Activated T-helper 17 cell treated with anti-CD3 and anti-CD28 coated beads, Interleukin-2, amount 50 U/mL, for 72 hours (primary cell): ENCODE data around the gene CD226. TPM values are rescaled to one million over a fixed set of nuclear protein-coding genes. Genes with fewer than 3 reads are reported as not detected.
"Not testable (repeated sequence)": the region's sequence is repeated elsewhere in the genome, so short reads cannot be mapped to it uniquely, and the experiment has no call there.

Experiments used
- ATAC-seq: fragments of 150-1000 bp; cut with Tn5 transposase; replicated peaks from 2 replicates; pipeline ENCODE4 v1.10.0; 2021; ENCODE audit warnings: mild to moderate bottlenecking, moderate library complexity
- H3K27ac Mint-ChIP-seq: one replicate; pipeline ENCODE4 v1.8.0; 2022; ENCODE audit warnings: mixed read lengths
- H3K27me3 Mint-ChIP-seq: one replicate; pipeline ENCODE4 v1.8.0; 2022; ENCODE audit warnings: mixed read lengths
- H3K36me3 Mint-ChIP-seq: one replicate; pipeline ENCODE4 v1.8.0; 2022; ENCODE audit warnings: low read depth, mild to moderate bottlenecking, mixed read lengths
- H3K4me1 Mint-ChIP-seq: one replicate; pipeline ENCODE4 v1.8.0; 2022; ENCODE audit warnings: mixed read lengths
- H3K4me3 Mint-ChIP-seq: one replicate; pipeline ENCODE4 v1.8.0; 2022; ENCODE audit warnings: mild to moderate bottlenecking, mixed read lengths
- H3K9me3 Mint-ChIP-seq: one replicate; pipeline ENCODE4 v1.8.0; 2022; ENCODE audit warnings: mixed read lengths
- total RNA-seq, 2 donors: library from RNA; stranded (reverse); gene quantifications; one replicate each; pipeline ENCODE4 v1.2.3, GENCODE V29; 2022

CD226 gene
- 100 to 1,000 TPM; 136 to 146 TPM for total RNA-seq

DNA sequence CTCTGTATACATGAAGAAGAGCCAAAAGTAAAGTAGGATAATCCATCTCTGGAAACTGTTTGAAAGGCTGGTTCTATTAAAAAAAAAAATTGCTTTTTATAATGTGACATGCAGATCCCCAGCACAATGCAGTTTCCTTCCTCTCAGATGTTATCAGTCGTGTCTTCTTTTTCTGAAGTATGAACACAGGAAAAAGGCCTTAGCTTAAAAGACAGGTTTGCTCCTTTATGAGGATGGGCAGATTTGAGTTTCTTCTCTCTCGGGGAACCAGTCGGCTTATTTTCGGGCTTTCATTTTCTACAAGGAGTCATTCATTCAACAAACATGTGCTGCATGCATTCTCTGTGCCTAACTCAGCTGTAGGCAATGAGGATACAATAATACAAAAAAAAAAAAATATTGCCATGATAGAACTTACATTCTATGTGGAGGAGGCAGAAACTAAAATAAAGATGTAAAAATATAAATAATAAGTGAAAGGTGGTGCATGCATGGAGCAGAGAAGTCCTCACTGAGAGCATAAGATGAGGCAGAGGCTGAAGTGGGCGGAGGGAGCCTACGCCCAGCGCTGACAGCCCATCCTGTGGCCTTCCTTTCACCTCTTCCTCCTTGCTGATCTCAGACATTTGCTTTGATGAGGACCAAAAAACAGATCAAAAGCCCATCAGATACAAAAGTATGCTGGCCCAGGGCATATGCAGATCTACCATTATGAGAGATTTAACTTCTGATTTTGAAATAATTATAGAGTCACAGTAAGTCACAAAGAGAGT, at the start of gene CD226:
Gene CD226, minus strand, starts transcription at position 513 of the 773 bp plus-strand sequence. Its CDS starts 467 bp downstream, at position 46.
- H3K9me3 Mint-ChIP-seq, result peaks cover 5% of the 10 kb centered on the region
- H3K27me3 Mint-ChIP-seq, result no peaks in the 10 kb centered on the region
- ATAC-seq, result peak; percentile 45
- no peak within 1 kb of the TSS for H3K27ac Mint-ChIP-seq
- peaks cover 42% of the 10 kb centered on the region for H3K4me1 Mint-ChIP-seq
- peaks cover 12% of the 10 kb centered on the region for H3K36me3 Mint-ChIP-seq
- H3K4me3 Mint-ChIP-seq, result no peak within 1 kb of the TSS

DNA sequence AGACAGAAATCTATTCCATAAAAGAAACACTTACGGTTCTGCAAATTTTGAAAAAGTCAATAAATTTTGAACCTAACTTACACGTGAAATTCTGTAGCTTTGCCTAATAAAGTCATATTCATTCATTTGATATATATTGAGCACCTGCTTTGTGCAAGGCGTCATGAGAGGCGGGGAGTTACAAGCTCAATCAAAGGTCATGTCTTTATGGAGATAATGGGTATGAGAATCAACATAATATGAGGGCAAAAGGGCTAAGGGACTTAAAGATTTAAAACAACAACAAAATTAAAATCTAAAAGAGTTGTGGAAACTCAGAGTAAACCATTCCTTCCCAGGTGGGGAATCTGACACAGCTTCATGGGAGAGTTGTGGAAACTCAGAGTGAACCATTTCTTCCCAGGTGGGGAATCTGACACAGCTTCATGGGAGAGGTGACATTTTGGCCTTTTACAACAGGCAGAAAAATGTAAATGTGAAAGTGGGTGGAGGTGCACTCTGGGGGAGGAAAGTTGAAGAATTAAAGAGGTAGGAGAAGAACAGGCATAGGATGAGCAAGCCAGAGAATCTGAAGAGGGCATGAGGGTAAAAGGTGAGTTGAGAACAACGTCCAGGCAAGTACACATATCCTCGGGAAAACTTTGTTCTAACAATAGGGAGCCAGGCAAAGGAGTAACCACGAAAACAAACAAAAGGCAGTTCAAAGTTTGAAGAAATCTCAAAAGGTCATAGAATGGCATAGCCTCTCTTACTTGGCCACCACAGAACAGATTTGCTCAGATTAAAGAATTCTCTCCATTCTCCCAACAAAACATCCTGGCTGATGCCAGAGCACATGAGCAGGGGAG, 49.5 kb upstream of the CD226 start:
- no peak overlapping the region for H3K4me3 Mint-ChIP-seq
- peaks cover 4% of the 10 kb centered on the region for H3K9me3 Mint-ChIP-seq
- peaks cover 6% of the 10 kb centered on the region for H3K36me3 Mint-ChIP-seq
- H3K4me1 Mint-ChIP-seq, result peaks cover 12% of the 10 kb centered on the region
- H3K27me3 Mint-ChIP-seq, result no peaks in the 10 kb centered on the region
- peak overlapping the region; percentile 18 for H3K27ac Mint-ChIP-seq
- no peak for ATAC-seq

DNA sequence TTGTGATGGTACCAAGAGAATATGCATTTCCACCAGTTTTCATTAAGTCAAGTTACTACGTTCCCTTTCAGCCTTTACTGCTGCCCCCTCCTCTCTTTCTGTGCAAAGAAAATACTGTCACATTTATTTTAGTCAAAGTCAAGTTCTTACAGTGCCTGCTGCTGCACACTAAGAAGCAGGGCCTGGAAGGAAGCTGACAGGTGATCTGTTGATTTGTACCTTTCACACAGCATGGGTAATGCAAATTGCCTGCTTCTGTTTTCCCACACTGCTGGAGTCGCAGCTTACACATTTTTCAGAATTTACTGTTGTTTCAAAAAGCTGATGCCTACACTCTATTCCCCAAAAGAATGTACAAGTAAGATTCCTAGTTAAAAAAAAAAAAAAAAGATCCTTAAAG, 48.7 kb upstream of the CD226 start:
- Mint-ChIP-seq H3K9me3 (peaks cover 4% of the 10 kb centered on the region), H3K4me3 (no peak overlapping the region), H3K27ac (no peak overlapping the region), H3K36me3 (no peaks in the 10 kb centered on the region), H3K27me3 (no peaks in the 10 kb centered on the region), H3K4me1 (peaks cover 12% of the 10 kb centered on the region)
- no peak for ATAC-seq

DNA sequence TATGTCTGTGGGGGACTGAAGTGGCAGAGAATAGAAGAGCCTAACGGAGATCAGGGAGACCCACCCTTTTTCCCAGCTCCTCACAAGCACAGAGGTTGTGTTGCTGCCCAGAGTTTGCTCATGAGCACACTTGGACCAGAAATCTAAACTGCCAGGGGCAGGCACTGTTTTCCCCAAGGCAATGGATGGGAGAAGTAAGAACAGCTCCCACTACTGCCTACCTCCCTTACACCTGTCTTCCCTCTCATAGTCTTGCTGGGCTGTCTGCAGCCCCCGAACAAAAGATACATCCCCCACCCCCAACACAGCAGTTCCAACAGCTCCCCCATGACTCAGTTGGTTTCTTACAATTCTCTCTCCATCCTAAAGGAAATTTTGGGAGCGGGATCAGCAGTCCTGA, 48.1 kb upstream of the CD226 start:
- ATAC-seq, result no peak
- Mint-ChIP-seq H3K36me3 (no peaks in the 10 kb centered on the region), H3K27me3 (no peaks in the 10 kb centered on the region), H3K9me3 (peaks cover 4% of the 10 kb centered on the region), H3K27ac (no peak overlapping the region), H3K4me3 (no peak overlapping the region), H3K4me1 (peaks cover 12% of the 10 kb centered on the region)

DNA sequence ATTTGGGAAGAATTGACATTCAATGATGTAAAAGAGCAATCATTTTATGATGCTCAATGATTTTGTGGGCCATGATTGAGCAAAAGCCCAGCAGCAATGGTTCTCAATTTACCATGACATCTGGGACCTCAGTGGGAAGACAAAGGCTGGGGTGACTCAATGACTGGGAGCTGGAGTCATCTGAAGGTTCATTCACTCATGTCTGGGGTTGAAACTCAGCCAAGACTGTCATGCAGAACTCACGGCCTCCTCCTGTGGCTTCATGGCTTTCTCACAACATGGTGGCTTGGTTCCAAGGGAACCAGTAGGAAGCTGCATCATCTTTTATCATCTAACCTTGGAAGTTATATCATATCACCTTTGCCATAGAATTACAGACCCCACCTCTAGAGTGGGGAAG, 45.1 kb upstream of the CD226 start:
- Mint-ChIP-seq H3K4me3 (no peak overlapping the region), H3K9me3 (peaks cover 17% of the 10 kb centered on the region), H3K27ac (no peak overlapping the region), H3K27me3 (no peaks in the 10 kb centered on the region), H3K4me1 (peaks cover 9% of the 10 kb centered on the region), H3K36me3 (peaks cover 18% of the 10 kb centered on the region)
- ATAC-seq, result peak; percentile 44

DNA sequence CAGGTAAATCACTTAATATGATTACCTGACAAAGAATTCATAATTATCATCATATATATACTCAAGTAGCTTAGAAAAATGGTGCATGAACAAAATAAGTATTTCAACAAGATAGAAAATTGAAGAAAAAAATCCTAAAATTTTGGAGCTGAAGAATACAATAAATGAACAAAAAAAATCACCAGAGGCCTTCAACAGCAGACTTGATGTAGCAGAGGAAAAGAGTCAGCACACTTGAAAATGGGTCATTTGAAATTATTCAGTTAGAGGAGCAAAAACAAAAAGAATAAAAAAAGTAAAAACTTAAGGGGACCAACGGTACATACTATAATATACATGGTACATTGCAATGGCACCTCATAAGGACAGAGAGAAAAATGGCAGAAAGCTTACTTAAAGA, 40.2 kb upstream of the CD226 start:
- Mint-ChIP-seq H3K27me3 (no peaks in the 10 kb centered on the region), H3K9me3 (peaks cover 23% of the 10 kb centered on the region), H3K4me3 (no peak overlapping the region), H3K4me1 (peaks cover 1% of the 10 kb centered on the region), H3K27ac (no peak overlapping the region), H3K36me3 (peaks cover 28% of the 10 kb centered on the region)
- ATAC-seq, result no peak

DNA sequence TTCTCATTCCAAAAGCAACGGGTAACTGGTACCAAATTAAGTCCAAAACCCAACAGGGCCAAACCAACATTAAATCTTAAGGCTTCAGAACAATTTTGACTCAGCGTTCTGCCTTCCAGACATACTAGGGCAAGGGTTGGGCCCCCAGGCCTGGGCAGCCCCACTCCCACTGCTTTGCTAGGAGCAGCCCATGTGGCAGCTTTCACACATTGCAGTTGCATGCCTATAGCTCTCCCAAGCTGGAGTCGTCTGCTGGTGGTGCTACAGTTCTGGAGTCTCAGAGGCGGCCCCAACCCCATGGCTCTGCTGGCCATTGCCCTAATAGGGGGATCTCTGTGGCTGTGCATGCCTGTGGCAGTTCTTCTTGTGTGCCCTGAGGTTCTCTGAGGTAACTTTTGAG, 37.6 kb upstream of the CD226 start:
- Mint-ChIP-seq H3K4me3 (no peak overlapping the region), H3K9me3 (peaks cover 23% of the 10 kb centered on the region), H3K4me1 (peaks cover 24% of the 10 kb centered on the region), H3K36me3 (peaks cover 28% of the 10 kb centered on the region), H3K27me3 (no peaks in the 10 kb centered on the region), H3K27ac (no peak overlapping the region)
- ATAC-seq, result no peak

DNA sequence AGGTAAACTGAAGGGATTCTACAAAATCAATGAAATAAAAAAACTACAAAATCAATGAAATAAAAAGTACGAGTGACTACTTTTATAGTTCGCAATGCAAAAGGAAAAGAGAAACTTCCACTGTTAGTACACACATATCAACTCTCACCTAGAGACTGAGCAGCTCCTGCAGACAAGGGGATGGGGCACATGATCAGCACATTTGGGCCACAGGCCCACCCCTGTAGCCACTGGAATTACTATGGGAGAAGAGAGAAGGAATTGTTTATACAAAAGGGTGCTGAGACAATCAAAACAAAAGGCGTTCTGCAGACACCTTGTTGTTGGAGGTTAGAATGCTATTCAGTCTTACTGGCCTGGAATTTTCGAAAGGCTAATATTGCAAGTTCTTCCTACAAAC, 34.7 kb upstream of the CD226 start:
- peak overlapping the region; percentile 62 for H3K4me3 Mint-ChIP-seq
- peaks cover 38% of the 10 kb centered on the region for H3K4me1 Mint-ChIP-seq
- no peaks in the 10 kb centered on the region for H3K27me3 Mint-ChIP-seq
- no peak for ATAC-seq
- peak overlapping the region; percentile 70 for H3K27ac Mint-ChIP-seq
- H3K9me3 Mint-ChIP-seq, result peaks cover 6% of the 10 kb centered on the region
- peaks cover 6% of the 10 kb centered on the region for H3K36me3 Mint-ChIP-seq

DNA sequence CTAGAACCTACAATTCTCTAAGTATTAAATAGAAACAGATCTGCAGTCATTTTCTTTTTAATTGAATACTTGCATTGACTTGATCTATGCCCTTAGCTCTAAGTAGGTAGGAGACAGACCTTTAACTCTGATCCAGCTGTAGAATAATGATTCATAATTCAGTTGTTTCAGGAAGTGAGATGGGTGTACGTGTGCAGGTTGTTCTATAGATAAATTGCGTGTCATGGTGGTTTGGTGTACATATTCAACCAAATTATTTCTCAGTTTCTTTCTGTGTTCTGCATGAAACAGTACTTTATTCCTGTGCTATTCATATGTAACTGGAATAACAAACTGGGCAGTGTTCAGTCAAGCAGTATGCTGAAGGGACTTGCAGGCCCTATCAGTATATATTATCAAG, 34.3 kb upstream of the CD226 start:
- peak overlapping the region; percentile 62 for H3K4me3 Mint-ChIP-seq
- peaks cover 4% of the 10 kb centered on the region for H3K9me3 Mint-ChIP-seq
- no peaks in the 10 kb centered on the region for H3K27me3 Mint-ChIP-seq
- peaks cover 1% of the 10 kb centered on the region for H3K36me3 Mint-ChIP-seq
- peak; percentile 76 for ATAC-seq
- H3K4me1 Mint-ChIP-seq, result peaks cover 38% of the 10 kb centered on the region
- peak overlapping the region; percentile 70 for H3K27ac Mint-ChIP-seq

DNA sequence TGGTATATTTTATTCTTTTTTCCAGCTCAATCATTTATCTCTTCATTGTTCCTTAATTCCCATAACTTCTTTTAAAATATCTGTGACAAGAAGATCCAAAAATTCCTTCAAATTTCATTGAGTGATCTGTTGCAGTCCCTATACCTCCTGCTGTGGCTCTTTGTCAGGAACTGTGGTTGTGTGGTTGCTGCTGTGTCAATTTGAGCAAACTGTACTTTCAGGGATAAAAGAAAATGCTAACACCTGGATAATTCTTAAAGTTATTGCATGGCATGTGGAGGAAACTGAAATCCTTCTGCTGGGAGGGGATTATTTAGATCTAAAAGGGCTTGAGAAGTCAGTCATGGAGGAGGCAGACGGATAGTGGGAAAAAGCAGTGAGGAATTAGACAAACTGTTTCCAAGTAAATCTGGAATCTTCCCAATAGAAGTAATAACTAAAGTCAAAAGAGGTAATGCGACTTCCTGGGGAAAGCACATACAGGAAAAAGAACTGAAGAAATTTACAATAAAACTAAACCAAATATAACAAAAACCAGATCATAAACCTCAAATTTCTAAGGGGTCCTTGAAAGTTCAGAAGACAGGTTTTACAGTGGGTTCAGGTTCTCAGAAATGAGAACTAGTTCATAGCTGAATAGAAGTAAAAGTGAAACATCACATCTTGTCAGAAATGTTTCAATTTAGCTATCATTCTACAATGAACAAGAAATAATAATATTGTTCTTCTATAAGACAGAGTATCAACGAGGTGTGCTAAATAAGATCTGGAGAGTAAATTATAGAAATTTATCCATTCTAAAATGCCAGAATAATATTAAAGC, 33.5 kb upstream of the CD226 start:
- Mint-ChIP-seq H3K4me1 (peaks cover 38% of the 10 kb centered on the region), H3K27ac (peak overlapping the region; percentile 70), H3K9me3 (peaks cover 5% of the 10 kb centered on the region), H3K4me3 (peak overlapping the region; percentile 62), H3K36me3 (no peaks in the 10 kb centered on the region), H3K27me3 (no peaks in the 10 kb centered on the region)
- ATAC-seq, result peak; percentile 15

DNA sequence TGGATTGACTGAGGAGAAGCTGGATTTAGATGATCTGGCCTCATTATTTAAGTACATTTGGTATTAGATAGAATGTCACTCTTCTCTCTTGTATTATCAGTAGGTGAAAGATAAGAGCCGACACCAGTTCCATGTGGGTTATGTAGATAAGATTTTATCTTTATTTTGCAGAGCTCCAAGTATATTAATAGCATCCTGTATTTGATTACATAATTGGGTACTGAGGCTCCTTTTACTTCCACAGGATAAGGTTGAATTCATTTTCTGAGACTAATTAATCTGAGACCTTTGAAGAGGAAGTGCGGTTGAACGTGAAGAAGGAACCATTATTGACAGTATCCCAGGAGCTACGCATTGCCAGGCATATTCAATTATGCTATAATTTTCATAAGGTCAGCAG, 32.8 kb upstream of the CD226 start:
- H3K36me3 Mint-ChIP-seq, result no peaks in the 10 kb centered on the region
- ATAC-seq, result no peak
- H3K9me3 Mint-ChIP-seq, result peaks cover 5% of the 10 kb centered on the region
- peaks cover 38% of the 10 kb centered on the region for H3K4me1 Mint-ChIP-seq
- H3K27me3 Mint-ChIP-seq, result no peaks in the 10 kb centered on the region
- H3K4me3 Mint-ChIP-seq, result peak overlapping the region; percentile 62
- peak overlapping the region; percentile 78 for H3K27ac Mint-ChIP-seq

DNA sequence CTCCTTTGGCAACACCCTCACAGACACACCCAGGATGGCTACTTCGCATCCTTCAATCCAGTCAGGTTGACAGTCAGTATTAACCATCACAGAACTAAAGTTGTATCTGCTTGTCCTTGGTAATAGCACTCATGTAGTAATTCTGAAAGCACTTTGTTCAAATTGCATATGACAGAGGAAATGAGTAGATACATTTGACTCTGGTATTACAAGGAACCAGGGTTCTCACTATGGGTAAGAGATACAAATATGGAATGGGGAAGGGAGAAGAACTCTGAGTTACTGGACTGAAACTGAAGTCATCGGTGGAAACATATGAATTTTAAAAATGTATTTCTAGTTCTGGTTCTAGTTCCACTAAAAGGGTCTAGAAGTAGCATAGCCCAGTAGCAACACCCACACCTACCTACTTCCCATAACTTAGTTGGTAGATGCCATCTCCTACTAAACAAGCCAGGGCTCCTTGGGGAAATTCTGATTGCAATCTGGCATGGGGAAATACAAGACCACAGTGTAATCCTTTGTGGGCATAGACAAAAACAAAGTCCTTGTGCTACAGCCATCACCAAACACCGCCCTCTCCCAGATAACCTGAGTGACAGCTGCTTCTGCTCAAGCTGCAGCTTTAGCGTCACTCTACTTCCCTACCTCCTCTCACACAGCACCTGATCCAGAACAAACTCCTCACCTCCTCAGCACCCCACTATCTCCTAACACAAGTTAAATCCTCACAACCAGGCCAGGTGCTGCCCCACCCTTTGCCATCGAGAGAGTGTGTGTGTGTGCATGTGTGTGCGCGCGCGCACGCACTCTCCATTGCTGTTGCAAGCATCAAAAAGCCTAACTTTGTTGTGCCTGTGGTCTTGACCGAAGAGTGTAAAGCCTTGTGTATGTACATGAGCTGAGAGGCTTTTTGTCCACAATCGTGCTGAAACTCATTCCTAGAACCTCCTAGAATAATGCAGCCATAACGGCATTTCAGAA, 31.4 kb upstream of the CD226 start:
- peak; percentile 84 for ATAC-seq

DNA sequence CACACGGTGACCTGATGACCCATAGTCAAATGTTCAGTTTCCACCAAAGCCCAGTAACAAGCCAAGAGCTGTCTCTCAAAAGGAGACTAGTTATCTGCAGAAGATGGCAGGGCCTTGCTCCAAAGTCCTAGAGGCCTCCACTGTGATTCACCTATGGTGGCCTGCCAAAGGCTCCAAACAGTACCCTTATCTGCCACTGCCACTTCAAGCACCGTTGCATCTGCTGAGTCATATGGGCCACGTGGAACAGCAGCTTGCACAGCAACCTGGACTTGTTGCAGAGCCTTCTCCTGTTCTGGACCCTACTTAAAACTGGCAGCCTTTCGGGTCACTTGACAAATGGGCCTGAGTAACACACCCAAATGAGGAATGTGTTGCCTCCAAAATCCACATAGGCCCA, 27.6 kb upstream of the CD226 start:
- ATAC-seq, H3K4me3 Mint-ChIP-seq, H3K9me3 Mint-ChIP-seq, H3K27me3 Mint-ChIP-seq, H3K36me3 Mint-ChIP-seq, H3K27ac Mint-ChIP-seq: not testable (repeated sequence)
- H3K4me1 Mint-ChIP-seq, result peaks cover 15% of the 10 kb centered on the region

More for the DNA sequence above, 31.4 kb upstream of the CD226 start:
- H3K27ac Mint-ChIP-seq, result peak overlapping the region; percentile 78
- H3K9me3 Mint-ChIP-seq, result peaks cover 5% of the 10 kb centered on the region
- peak overlapping the region; percentile 62 for H3K4me3 Mint-ChIP-seq
- H3K36me3 Mint-ChIP-seq, result no peaks in the 10 kb centered on the region
- peaks cover 38% of the 10 kb centered on the region for H3K4me1 Mint-ChIP-seq
- H3K27me3 Mint-ChIP-seq, result no peaks in the 10 kb centered on the region
